Measurements from ENCODE around the gene CXCL8. TPM values are rescaled to one million over a fixed set of nuclear protein-coding genes. Genes with fewer than 3 reads are reported as not detected.

CXCL8 gene
- total and polyA plus RNA-seq, 9 of the 15 experiments (the other 6 are each of a cell fraction or from before 2014, with no cell fraction given) = 1.6 to 7.7 (median 3.3) TPM

- peak; percentile 72 for TF ChIP-seq MGA (IDR thresholded peaks at IDR 0.05)
- no peak for TF ChIP-seq SAFB2 (IDR thresholded peaks at IDR 0.05; ENCODE audit: borderline replicate concordance, low read depth, low read length, severe bottlenecking)
- 0 out of 2 replicates have a peak, but pooled peaks have one; percentile 59 for TF ChIP-seq MECOM (CRISPR knock-in tag; IDR thresholded peaks at IDR 0.05)
- no peak for TF ChIP-seq ETS2 (tag; IDR thresholded peaks at IDR 0.05; ENCODE audit: borderline replicate concordance, poor library complexity, severe bottlenecking)
- TF ChIP-seq CXXC5 (CRISPR knock-in tag; IDR thresholded peaks at IDR 0.05) = peak; percentile 50; the same call in 1 of the 2 replicates
- TF ChIP-seq TEAD4 (IDR thresholded peaks at IDR 0.05; ENCODE audit: low read length) = peak; percentile 61; the same call in 1 of the 2 replicates
- TF ChIP-seq TEAD4 (CRISPR knock-in tag; IDR thresholded peaks at IDR 0.05; ENCODE audit: borderline replicate concordance) = no peak
- TF ChIP-seq ZNF766 (CRISPR knock-in tag; conservative IDR thresholded peaks at IDR 0.05) = 0 out of 2 replicates have a peak, but pooled peaks have one; percentile 35
- TF ChIP-seq ZNF592 (IDR thresholded peaks at IDR 0.05) = peak; percentile 84
- TF ChIP-seq TCF3 (CRISPR knock-in tag; IDR thresholded peaks at IDR 0.05) = peak; percentile 68
- TF ChIP-seq L3MBTL2 (IDR thresholded peaks at IDR 0.05) = peak; percentile 67
- peak; percentile 47; the same call in 1 of the 2 replicates for TF ChIP-seq NCOR1 (IDR thresholded peaks at IDR 0.05)
- 0 out of 2 replicates have a peak, but pooled peaks have one; percentile 56 for TF ChIP-seq DMBX1 (CRISPR knock-in tag; IDR thresholded peaks at IDR 0.05; ENCODE audit: borderline replicate concordance)
Measured at GRCh38 chr4:73703320-73703719, 37.0 kb upstream of the CXCL8 start (continued).
